ENCODE measurements around the gene OSTC.
A peak's percentile ranks its signal among the peaks of the same experiment; 100 is the strongest.

OSTC gene

GRCh38 chr4:108650212-108651013 is at the start of gene OSTC:
TSS of gene OSTC (plus strand) at chr4:108650599. CDS start at chr4:108650656, 57 bp downstream.
- peak; percentile 95 to 96 for DNase-seq
- no peak for TF ChIP-seq GATA1 (IDR thresholded peaks at IDR 0.05; ENCODE audit: low read depth, low read length)
- TF ChIP-seq POLR2A (IDR thresholded peaks at IDR 0.05; ENCODE audit: low read length), result peak; percentile 73

DNA sequence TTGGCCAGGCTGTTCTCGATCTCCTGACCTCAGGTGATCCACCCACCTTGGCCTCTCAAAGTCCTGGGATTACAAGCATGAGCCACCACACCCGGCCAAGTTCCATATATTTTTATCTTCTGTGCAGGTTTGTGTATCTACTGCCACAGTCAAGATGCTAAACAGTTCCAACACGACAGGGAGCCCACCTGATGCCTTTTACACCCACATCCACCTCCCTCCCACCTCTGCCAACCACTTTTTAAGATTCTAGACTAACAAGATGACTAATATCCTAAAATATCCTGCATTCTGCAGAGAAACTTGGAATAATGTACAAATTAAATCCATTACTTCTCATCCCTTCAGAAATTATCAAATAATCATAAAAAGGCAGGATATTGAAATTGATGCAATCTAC is 49.3 kb upstream of the OSTC start:
- no peak for TF ChIP-seq GATA1 (IDR thresholded peaks at IDR 0.05; ENCODE audit: low read depth, low read length)
- TF ChIP-seq POLR2A (IDR thresholded peaks at IDR 0.05; ENCODE audit: low read length), result no peak
- no peak for DNase-seq

GRCh38 chr4:108601532-108601931 is 48.9 kb upstream of the OSTC start:
- DNase-seq, result no peak
- TF ChIP-seq POLR2A (IDR thresholded peaks at IDR 0.05; ENCODE audit: low read length) (no peak), GATA1 (IDR thresholded peaks at IDR 0.05; ENCODE audit: low read depth, low read length) (no peak)

DNA sequence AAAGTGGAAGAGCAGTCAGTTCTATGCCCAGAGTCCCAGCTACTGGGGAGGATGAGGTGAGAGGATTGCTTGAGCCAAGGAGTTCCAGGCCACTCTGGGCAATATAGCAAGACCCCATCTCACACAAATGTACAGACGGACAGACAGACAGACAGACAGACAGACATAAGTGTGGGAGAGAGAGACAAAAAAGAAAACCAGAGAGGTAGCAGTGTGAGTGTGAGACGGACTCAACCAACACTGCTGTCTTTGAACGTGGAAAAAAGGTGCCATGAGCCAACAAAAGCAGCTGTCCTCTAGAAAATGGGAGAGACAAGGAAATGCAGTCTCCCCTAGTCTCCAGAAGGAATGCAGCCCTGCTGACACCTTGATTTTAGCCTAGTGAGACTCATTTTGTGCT is 48.2 kb upstream of the OSTC start:
- no peak for DNase-seq
- TF ChIP-seq GATA1 (IDR thresholded peaks at IDR 0.05; ENCODE audit: low read depth, low read length) (no peak), POLR2A (IDR thresholded peaks at IDR 0.05; ENCODE audit: low read length) (no peak)

- TF ChIP-seq GATA1 (IDR thresholded peaks at IDR 0.05; ENCODE audit: low read depth, low read length) (no peak), POLR2A (IDR thresholded peaks at IDR 0.05; ENCODE audit: low read length) (no peak)
- DNase-seq, result no peak
Measured at GRCh38 chr4:108607079-108607815, 43.2 kb upstream of the OSTC start.

- TF ChIP-seq POLR2A (IDR thresholded peaks at IDR 0.05; ENCODE audit: low read length), result no peak
- no peak for TF ChIP-seq GATA1 (IDR thresholded peaks at IDR 0.05; ENCODE audit: low read depth, low read length)
- no peak for DNase-seq
Measured at GRCh38 chr4:108611365-108611764, 39.0 kb upstream of the OSTC start.

DNA sequence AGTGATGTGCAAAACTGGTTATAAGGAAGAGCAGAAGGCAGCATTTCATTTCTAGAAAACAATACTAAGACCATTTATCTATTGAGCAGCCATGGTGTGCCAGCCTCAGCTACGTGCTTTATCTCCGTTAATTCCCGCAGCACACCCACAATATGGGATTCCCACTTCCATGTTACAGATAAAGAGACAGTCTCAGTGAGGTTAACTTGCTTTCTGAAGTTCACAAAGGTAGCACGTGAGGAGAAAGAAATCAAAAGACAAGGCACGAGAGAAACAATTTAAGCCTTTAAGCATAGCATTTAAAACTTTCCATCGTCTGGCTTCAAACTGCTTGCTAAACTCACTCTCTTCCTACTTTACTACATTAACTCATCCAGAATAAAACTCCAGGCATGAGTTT is 38.0 kb upstream of the OSTC start:
- TF ChIP-seq POLR2A (IDR thresholded peaks at IDR 0.05; ENCODE audit: low read length) (no peak), GATA1 (IDR thresholded peaks at IDR 0.05; ENCODE audit: low read depth, low read length) (no peak)
- DNase-seq, result no peak

DNA sequence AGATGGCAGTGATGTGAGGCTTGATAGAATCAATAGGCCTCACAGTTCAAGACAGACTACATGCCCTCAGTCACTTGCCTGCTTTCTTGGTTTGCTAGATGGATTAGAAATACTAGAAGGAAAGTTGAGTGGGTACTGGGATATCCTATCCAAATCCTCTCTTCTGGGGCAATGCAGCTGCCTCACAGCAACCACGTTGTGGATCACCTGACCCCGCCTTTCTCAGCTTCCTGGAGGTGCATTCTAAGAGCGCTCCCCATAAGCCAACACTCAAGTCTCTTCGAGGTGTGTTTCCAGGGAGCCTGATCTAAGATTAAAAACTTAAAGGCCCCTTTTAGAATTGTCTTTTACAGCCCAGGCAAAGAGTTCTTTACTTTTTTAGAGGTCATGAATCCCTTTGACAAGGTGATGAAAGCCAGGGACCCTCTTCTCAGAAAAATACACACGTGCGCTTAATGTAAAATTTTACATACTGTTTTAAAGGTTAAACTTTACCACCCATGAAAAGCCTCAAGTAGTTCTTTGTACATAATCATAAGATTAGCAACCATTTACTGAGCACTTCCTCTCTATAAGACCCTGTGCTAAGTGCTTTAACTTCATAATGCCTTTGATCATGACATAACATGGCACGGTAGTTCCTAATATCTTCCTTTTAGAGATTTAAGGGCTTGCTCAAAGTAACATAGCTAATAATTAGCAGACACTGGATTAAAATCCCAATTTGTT is 30.9 kb upstream of the OSTC start:
- TF ChIP-seq POLR2A (IDR thresholded peaks at IDR 0.05; ENCODE audit: low read length), result no peak
- TF ChIP-seq GATA1 (IDR thresholded peaks at IDR 0.05; ENCODE audit: low read depth, low read length), result no peak
- DNase-seq, result peak; percentile 8 to 17

GRCh38 chr4:108620101-108620932 is 30.1 kb upstream of the OSTC start, which contains the start of gene RPL34:
TSS of gene RPL34 (plus strand) at chr4:108620576. CDS start at chr4:108621960, 1,384 bp downstream.
- TF ChIP-seq POLR2A (IDR thresholded peaks at IDR 0.05; ENCODE audit: low read length) (peak; percentile 99), GATA1 (IDR thresholded peaks at IDR 0.05; ENCODE audit: low read depth, low read length) (no peak)

GRCh38 chr4:108620933-108621905 is 29.2 kb upstream of the OSTC start:
- DNase-seq, result peak; percentile 13 to 46
- TF ChIP-seq POLR2A (IDR thresholded peaks at IDR 0.05; ENCODE audit: low read length), result no peak
- no peak for TF ChIP-seq GATA1 (IDR thresholded peaks at IDR 0.05; ENCODE audit: low read depth, low read length)

More at GRCh38 chr4:108620101-108620932, 30.1 kb upstream of the OSTC start, which contains the start of gene RPL34:
- peak; percentile 98 to 99 for DNase-seq

DNA sequence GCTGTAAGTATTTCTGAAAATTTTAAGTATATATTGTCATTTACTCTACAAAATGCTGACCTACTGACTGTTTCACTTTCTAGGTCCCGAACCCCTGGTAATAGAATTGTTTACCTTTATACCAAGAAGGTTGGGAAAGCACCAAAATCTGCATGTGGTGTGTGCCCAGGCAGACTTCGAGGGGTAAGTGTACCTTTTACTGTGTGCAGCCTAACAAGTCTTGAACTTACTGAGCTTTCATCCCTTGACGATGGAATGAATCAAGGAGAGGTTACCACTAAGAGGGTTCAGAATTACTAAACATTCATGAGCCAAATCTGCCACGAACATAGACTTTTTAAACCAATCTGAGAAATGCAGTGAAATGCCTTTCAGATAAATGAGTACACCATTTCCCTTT is 28.4 kb upstream of the OSTC start:
- DNase-seq, result peak in 1 of 2 experiments; percentile 11
- TF ChIP-seq GATA1 (IDR thresholded peaks at IDR 0.05; ENCODE audit: low read depth, low read length), result no peak
- TF ChIP-seq POLR2A (IDR thresholded peaks at IDR 0.05; ENCODE audit: low read length), result no peak

GRCh38 chr4:108622828-108623227 is 27.6 kb upstream of the OSTC start:
- no peak for TF ChIP-seq POLR2A (IDR thresholded peaks at IDR 0.05; ENCODE audit: low read length)
- TF ChIP-seq GATA1 (IDR thresholded peaks at IDR 0.05; ENCODE audit: low read depth, low read length), result no peak
- DNase-seq, result no peak
